Measurements from ENCODE around the gene OR2S2.

DNA sequence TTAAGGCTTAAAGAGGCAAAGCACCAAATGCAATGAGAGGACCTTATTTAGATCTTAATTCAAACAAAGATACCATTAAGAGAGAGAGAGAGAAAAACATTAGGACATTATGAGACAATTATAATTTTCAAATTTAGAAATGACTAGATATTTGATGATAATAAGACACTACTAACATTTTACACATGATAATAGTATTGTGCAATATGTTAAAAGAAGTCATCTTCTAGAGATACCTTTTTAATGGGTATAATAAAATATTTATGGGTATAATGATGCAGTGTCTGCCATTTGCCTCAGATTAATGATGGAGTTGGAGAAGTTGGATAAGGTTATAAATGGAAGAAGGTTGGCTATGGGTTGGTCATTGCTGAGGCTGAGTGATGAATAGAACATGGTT lies 27.4 kb downstream of the OR2S2 start:
- TF ChIP-seq, protein P1, sequence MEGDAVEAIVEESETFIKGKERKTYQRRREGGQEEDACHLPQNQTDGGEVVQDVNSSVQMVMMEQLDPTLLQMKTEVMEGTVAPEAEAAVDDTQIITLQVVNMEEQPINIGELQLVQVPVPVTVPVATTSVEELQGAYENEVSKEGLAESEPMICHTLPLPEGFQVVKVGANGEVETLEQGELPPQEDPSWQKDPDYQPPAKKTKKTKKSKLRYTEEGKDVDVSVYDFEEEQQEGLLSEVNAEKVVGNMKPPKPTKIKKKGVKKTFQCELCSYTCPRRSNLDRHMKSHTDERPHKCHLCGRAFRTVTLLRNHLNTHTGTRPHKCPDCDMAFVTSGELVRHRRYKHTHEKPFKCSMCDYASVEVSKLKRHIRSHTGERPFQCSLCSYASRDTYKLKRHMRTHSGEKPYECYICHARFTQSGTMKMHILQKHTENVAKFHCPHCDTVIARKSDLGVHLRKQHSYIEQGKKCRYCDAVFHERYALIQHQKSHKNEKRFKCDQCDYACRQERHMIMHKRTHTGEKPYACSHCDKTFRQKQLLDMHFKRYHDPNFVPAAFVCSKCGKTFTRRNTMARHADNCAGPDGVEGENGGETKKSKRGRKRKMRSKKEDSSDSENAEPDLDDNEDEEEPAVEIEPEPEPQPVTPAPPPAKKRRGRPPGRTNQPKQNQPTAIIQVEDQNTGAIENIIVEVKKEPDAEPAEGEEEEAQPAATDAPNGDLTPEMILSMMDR (IDR thresholded peaks at IDR 0.05; ENCODE audit: control extremely low read depth in 1 of 3, insufficient read depth in 1 of 3, low read depth in 1 of 3, low read length in 3 of 3), result no peak
- TF ChIP-seq EZH2 (IDR thresholded peaks at IDR 0.05; ENCODE audit: low read depth, low read length, severe bottlenecking) (no peak), TAF1 (IDR thresholded peaks at IDR 0.05; ENCODE audit: low read depth, low read length) (no peak), CHD2 (IDR thresholded peaks at IDR 0.05; ENCODE audit: low read length) (no peak), SIRT6 (IDR thresholded peaks at IDR 0.05; ENCODE audit: low read length) (no peak), ZNF274 (IDR thresholded peaks at IDR 0.05; ENCODE audit: borderline replicate concordance, extremely low read depth, low read length) (no peak), POLR2A (IDR thresholded peaks at IDR 0.05; ENCODE audit: control extremely low read depth in 1 of 2, low read depth in 2 of 2, low read length in 2 of 2) (no peak), EP300 (IDR thresholded peaks at IDR 0.05; ENCODE audit: borderline replicate concordance in 1 of 2, low read depth in 2 of 2, low read length in 2 of 2) (no peak), RAD21 (IDR thresholded peaks at IDR 0.05 in 1 of 2, conservative IDR thresholded peaks at IDR 0.05 in 1 of 2; ENCODE audit: low read depth in 2 of 2, low read length in 2 of 2) (no peak), KDM1A (IDR thresholded peaks at IDR 0.05; ENCODE audit: borderline replicate concordance, low read length) (no peak), POLR2AphosphoS5 (IDR thresholded peaks at IDR 0.05; ENCODE audit: low read depth, low read length) (no peak), JUND (IDR thresholded peaks at IDR 0.05; ENCODE audit: low read length) (no peak)
- TF ChIP-seq, protein P2, sequence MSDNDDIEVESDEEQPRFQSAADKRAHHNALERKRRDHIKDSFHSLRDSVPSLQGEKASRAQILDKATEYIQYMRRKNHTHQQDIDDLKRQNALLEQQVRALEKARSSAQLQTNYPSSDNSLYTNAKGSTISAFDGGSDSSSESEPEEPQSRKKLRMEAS (IDR thresholded peaks at IDR 0.05), result no peak

Measured in H1 (cell line).